SK-N-SH treated with all-trans-retinoic acid at 6 μM for 48 hours (cell line): ENCODE results near the gene DIABLO.

Experiments
- ATAC-seq: fragments of 200-7000 bp; cut with Tn5 transposase; 3 replicates; pipeline ENCODE4 v1.9.1; 2020; ENCODE audit warnings: mild to moderate bottlenecking, moderate library complexity
- CSDC2 ChIP-seq: fragments of 250-450 bp; sonication (Bioruptor Pico); IDR thresholded peaks from 2 replicates; pipeline ENCODE4 v1.5.0; 2020; ENCODE audit warnings: mild to moderate bottlenecking, moderate library complexity
- ESRRG ChIP-seq: fragments of 250-450 bp; sonication (Bioruptor Pico); IDR thresholded peaks from 2 replicates; pipeline ENCODE4 v1.6.1; 2021; ENCODE audit warnings: mild to moderate bottlenecking
- GLIS3 ChIP-seq: fragments of 250-450 bp; sonication (Bioruptor Pico); IDR thresholded peaks from 2 replicates; pipeline ENCODE4 v1.5.0; 2020; ENCODE audit warnings: mild to moderate bottlenecking, moderate library complexity
- ISL1 ChIP-seq: fragments of 250-450 bp; sonication (Bioruptor Pico); IDR thresholded peaks from 2 replicates; pipeline ENCODE4 v2.1.2; 2022; ENCODE audit warnings: mild to moderate bottlenecking, moderate library complexity
- OSR1 ChIP-seq: fragments of 250-450 bp; sonication (Bioruptor Pico); IDR thresholded peaks from 2 replicates; pipeline ENCODE4 v1.8.0; 2022; ENCODE audit warnings: moderate library complexity, mild to moderate bottlenecking, inconsistent platforms
- PPARA ChIP-seq: fragments of 250-450 bp; sonication (Bioruptor Pico); IDR thresholded peaks from 2 replicates; pipeline ENCODE4 v1.5.0; 2020; ENCODE audit warnings: mild to moderate bottlenecking, borderline replicate concordance
- RARB ChIP-seq: fragments of 250-450 bp; sonication (Bioruptor Pico); IDR thresholded peaks from 2 replicates; pipeline ENCODE4 v1.8.0; 2021; ENCODE audit warnings: mild to moderate bottlenecking, moderate library complexity
- SNAI2 ChIP-seq: fragments of 250-450 bp; sonication (Bioruptor Pico); IDR thresholded peaks from 2 replicates; pipeline ENCODE4 v1.5.0; 2020; ENCODE audit warnings: mild to moderate bottlenecking, moderate library complexity
- TCF4 ChIP-seq: fragments of 250-450 bp; sonication (Bioruptor Pico); IDR thresholded peaks from 2 replicates; pipeline ENCODE4 v1.8.0; 2021; ENCODE audit warnings: mild to moderate bottlenecking, moderate library complexity, borderline replicate concordance
- TOX ChIP-seq: fragments of 250-450 bp; sonication (Bioruptor Pico); IDR thresholded peaks from 2 replicates; pipeline ENCODE4 v1.8.0; 2021; ENCODE audit warnings: mild to moderate bottlenecking, moderate library complexity, borderline replicate concordance
- ZC3H10 ChIP-seq: fragments of 250-450 bp; sonication (Bioruptor Pico); IDR thresholded peaks from 2 replicates; pipeline ENCODE4 v1.5.1; 2021; ENCODE audit warnings: mild to moderate bottlenecking, moderate library complexity
- ZFP3 ChIP-seq: fragments of 250-450 bp; sonication (Bioruptor Pico); IDR thresholded peaks from 2 replicates; pipeline ENCODE4 v1.5.0; 2020; ENCODE audit warnings: mild to moderate bottlenecking, moderate library complexity
- ZFP30 ChIP-seq: fragments of 450-650 bp; formaldehyde crosslinking; IDR thresholded peaks from 2 replicates; pipeline ENCODE4 v1.5.0; 2022; ENCODE audit warnings: mild to moderate bottlenecking, moderate library complexity
- ZNF565 ChIP-seq: fragments of 450-650 bp; formaldehyde crosslinking; conservative IDR thresholded peaks from 2 replicates; pipeline ENCODE4 v1.5.0; 2020; ENCODE audit warnings: low read depth, mild to moderate bottlenecking, moderate library complexity
- ZNF8 ChIP-seq: fragments of 450-650 bp; formaldehyde crosslinking; IDR thresholded peaks from 2 replicates; pipeline ENCODE4 v1.5.0; 2020; ENCODE audit warnings: mild to moderate bottlenecking, moderate library complexity
- TF ChIP-seq, protein P1 (sequence below): fragments of 250-450 bp; sonication (Bioruptor Pico); IDR thresholded peaks from 2 replicates; pipeline ENCODE4 v1.8.0; 2020; ENCODE audit warnings: mild to moderate bottlenecking, moderate library complexity, borderline replicate concordance
- TF ChIP-seq, protein P2 (sequence below): fragments of 250-450 bp; sonication (Bioruptor Pico); IDR thresholded peaks from 2 replicates; pipeline ENCODE4 v1.8.0; 2021; ENCODE audit warnings: low read depth, mild to moderate bottlenecking, moderate library complexity, borderline replicate concordance
- TF ChIP-seq, protein P3 (sequence below): fragments of 250-450 bp; sonication (Bioruptor Pico); IDR thresholded peaks from 2 replicates; pipeline ENCODE4 v1.5.0; 2020; ENCODE audit warnings: mild to moderate bottlenecking, moderate library complexity
- TF ChIP-seq, protein P4 (sequence below): fragments of 250-450 bp; sonication (Bioruptor Pico); IDR thresholded peaks from 2 replicates; pipeline ENCODE4 v1.5.1; 2021; ENCODE audit warnings: mild to moderate bottlenecking, moderate library complexity
- TF ChIP-seq, protein P5 (sequence below): fragments of 250-450 bp; sonication (Bioruptor Pico); IDR thresholded peaks from 2 replicates; pipeline ENCODE4 v1.5.1; 2020; ENCODE audit warnings: low read depth, mild to moderate bottlenecking, moderate library complexity

Gene DIABLO

DNA sequence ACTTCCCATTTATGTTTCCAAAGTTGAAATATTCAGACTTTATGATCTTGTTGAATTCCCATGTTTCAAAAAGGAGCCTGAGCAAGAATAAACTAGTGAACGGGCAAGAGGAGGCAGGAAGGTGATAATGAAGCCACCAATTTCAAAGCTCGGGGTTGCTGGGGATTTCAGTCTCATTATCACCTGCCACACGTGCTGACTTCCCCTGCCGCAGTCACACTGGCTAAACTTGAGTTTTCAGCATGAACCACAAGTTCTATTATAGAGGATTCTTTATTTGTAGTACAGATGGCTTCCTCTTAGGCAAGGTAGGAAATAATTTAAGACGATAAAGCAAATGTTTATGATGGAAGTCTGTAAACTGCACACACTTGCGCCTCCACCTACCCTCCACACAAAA, 18.1 kb upstream of the DIABLO start:
- ATAC-seq = no peak

DNA sequence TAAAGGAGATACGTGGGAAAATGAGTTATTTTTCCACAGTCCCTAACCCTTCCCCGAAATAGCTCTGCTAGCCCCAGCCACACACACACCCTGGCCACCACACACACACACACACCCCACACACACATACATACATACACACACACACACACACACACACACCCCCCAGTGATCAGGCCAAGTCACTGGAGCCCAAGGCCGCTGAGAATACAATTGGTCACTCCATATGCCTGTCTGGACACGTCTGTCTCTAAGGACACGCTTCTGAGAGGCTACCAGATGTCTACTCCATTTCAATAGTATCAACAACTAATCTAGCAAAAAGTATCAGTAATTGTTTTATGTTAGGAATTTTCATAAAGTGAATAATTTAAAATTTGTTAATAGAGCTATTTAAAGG, 13.0 kb upstream of the DIABLO start:
- TF ChIP-seq SNAI2 (CRISPR knock-in tag) = no peak
- no peak for TF ChIP-seq ZNF8 (CRISPR knock-in tag)
- no peak for TF ChIP-seq CSDC2
- no peak for TF ChIP-seq ZC3H10 (CRISPR knock-in tag)
- TF ChIP-seq, protein P1, sequence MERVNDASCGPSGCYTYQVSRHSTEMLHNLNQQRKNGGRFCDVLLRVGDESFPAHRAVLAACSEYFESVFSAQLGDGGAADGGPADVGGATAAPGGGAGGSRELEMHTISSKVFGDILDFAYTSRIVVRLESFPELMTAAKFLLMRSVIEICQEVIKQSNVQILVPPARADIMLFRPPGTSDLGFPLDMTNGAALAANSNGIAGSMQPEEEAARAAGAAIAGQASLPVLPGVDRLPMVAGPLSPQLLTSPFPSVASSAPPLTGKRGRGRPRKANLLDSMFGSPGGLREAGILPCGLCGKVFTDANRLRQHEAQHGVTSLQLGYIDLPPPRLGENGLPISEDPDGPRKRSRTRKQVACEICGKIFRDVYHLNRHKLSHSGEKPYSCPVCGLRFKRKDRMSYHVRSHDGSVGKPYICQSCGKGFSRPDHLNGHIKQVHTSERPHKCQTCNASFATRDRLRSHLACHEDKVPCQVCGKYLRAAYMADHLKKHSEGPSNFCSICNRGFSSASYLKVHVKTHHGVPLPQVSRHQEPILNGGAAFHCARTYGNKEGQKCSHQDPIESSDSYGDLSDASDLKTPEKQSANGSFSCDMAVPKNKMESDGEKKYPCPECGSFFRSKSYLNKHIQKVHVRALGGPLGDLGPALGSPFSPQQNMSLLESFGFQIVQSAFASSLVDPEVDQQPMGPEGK (CRISPR knock-in tag) = no peak
- TF ChIP-seq, protein P2, sequence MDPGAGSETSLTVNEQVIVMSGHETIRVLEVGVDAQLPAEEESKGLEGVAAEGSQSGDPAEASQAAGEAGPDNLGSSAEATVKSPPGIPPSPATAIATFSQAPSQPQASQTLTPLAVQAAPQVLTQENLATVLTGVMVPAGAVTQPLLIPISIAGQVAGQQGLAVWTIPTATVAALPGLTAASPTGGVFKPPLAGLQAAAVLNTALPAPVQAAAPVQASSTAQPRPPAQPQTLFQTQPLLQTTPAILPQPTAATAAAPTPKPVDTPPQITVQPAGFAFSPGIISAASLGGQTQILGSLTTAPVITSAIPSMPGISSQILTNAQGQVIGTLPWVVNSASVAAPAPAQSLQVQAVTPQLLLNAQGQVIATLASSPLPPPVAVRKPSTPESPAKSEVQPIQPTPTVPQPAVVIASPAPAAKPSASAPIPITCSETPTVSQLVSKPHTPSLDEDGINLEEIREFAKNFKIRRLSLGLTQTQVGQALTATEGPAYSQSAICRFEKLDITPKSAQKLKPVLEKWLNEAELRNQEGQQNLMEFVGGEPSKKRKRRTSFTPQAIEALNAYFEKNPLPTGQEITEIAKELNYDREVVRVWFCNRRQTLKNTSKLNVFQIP (CRISPR knock-in tag) = no peak
- no peak for TF ChIP-seq RARB (CRISPR knock-in tag)
- TF ChIP-seq ZFP30 (CRISPR knock-in tag) = no peak
- ATAC-seq = no peak

More for the DNA sequence above, 18.1 kb upstream of the DIABLO start:
- TF ChIP-seq, protein P3, sequence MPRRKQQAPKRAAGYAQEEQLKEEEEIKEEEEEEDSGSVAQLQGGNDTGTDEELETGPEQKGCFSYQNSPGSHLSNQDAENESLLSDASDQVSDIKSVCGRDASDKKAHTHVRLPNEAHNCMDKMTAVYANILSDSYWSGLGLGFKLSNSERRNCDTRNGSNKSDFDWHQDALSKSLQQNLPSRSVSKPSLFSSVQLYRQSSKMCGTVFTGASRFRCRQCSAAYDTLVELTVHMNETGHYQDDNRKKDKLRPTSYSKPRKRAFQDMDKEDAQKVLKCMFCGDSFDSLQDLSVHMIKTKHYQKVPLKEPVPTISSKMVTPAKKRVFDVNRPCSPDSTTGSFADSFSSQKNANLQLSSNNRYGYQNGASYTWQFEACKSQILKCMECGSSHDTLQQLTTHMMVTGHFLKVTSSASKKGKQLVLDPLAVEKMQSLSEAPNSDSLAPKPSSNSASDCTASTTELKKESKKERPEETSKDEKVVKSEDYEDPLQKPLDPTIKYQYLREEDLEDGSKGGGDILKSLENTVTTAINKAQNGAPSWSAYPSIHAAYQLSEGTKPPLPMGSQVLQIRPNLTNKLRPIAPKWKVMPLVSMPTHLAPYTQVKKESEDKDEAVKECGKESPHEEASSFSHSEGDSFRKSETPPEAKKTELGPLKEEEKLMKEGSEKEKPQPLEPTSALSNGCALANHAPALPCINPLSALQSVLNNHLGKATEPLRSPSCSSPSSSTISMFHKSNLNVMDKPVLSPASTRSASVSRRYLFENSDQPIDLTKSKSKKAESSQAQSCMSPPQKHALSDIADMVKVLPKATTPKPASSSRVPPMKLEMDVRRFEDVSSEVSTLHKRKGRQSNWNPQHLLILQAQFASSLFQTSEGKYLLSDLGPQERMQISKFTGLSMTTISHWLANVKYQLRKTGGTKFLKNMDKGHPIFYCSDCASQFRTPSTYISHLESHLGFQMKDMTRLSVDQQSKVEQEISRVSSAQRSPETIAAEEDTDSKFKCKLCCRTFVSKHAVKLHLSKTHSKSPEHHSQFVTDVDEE (CRISPR knock-in tag) = no peak
- TF ChIP-seq SNAI2 (CRISPR knock-in tag) (no peak), ZFP30 (CRISPR knock-in tag) (no peak), TOX (CRISPR knock-in tag) (no peak), ESRRG (no peak), OSR1 (CRISPR knock-in tag) (no peak), PPARA (no peak), CSDC2 (no peak), RARB (CRISPR knock-in tag) (no peak), ZFP3 (no peak), ZNF8 (CRISPR knock-in tag) (no peak), TCF4 (CRISPR knock-in tag) (no peak), ZNF565 (CRISPR knock-in tag) (no peak), GLIS3 (CRISPR knock-in tag) (no peak), ZC3H10 (CRISPR knock-in tag) (no peak), ISL1 (CRISPR knock-in tag) (no peak)
- TF ChIP-seq, protein P4, sequence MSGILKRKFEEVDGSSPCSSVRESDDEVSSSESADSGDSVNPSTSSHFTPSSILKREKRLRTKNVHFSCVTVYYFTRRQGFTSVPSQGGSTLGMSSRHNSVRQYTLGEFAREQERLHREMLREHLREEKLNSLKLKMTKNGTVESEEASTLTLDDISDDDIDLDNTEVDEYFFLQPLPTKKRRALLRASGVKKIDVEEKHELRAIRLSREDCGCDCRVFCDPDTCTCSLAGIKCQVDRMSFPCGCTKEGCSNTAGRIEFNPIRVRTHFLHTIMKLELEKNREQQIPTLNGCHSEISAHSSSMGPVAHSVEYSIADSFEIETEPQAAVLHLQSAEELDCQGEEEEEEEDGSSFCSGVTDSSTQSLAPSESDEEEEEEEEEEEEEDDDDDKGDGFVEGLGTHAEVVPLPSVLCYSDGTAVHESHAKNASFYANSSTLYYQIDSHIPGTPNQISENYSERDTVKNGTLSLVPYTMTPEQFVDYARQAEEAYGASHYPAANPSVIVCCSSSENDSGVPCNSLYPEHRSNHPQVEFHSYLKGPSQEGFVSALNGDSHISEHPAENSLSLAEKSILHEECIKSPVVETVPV (CRISPR knock-in tag) = no peak
- TF ChIP-seq, protein P1 (CRISPR knock-in tag) = no peak

DNA sequence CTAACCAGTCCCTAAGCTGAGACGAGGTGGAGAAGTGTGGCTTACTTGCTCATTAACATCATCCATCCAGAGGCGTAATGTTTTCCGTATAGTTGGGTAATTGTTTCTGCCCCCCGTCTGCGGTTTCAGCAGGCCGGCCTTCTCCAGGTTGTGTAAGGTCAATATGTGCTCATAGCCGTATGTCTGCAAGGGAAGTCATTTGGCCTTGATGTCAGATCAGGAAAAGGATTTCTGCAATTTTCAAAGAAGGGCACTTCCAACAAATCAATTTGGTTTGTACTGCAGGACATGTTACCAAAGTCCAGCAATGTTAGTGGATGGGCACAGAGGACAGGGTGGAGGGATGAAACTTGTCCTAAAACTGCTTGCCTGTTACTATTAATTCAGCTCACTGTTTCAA, 9.9 kb upstream of the DIABLO start:
- no peak for ATAC-seq
- TF ChIP-seq ISL1 (CRISPR knock-in tag) = no peak
- no peak for TF ChIP-seq TCF4 (CRISPR knock-in tag)
- no peak for TF ChIP-seq CSDC2

DNA sequence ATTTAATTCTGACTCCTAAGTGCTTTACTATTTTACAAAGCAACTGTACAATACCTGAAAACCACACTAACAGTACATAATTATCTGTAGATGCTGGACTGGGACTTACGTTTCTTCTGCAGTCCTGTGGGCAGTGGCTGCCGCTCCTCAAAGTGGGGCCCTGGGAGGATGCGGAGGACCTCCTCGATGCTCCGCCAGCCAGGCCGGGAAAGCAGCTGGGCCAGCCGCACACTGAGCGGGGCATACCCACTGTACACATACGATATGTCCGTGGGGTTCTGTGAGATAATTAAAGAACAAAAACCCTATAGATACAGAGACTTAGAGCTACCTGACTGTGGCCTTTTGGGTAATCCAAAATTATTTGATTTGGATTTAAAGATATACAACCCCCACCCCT, 6.8 kb upstream of the DIABLO start:
- no peak for ATAC-seq
- TF ChIP-seq, protein P5, sequence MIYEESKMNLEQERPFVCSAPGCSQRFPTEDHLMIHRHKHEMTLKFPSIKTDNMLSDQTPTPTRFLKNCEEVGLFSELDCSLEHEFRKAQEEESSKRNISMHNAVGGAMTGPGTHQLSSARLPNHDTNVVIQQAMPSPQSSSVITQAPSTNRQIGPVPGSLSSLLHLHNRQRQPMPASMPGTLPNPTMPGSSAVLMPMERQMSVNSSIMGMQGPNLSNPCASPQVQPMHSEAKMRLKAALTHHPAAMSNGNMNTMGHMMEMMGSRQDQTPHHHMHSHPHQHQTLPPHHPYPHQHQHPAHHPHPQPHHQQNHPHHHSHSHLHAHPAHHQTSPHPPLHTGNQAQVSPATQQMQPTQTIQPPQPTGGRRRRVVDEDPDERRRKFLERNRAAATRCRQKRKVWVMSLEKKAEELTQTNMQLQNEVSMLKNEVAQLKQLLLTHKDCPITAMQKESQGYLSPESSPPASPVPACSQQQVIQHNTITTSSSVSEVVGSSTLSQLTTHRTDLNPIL = no peak
- TF ChIP-seq ESRRG (no peak), ZNF565 (CRISPR knock-in tag) (no peak), ISL1 (CRISPR knock-in tag) (no peak), ZFP30 (CRISPR knock-in tag) (no peak), ZC3H10 (CRISPR knock-in tag) (no peak)
- TF ChIP-seq, protein P4 (CRISPR knock-in tag) = no peak
